Progenitor cell of endocrine pancreas (in vitro differentiated cells): Measurements from ENCODE around the gene SMARCA2. TPM values are rescaled to one million over a fixed set of nuclear protein-coding genes. Genes with fewer than 3 reads are reported as not detected.
A peak's percentile ranks its signal among the peaks of the same experiment; 100 is the strongest.

Experiments used
- DNase-seq: peaks from one replicate; pipeline ENCODE4 v3.0.0; 2021; ENCODE audit warnings: low spot score; ENCODE audit not compliant: unreplicated experiment
- H3K27ac Mint-ChIP-seq: 2 replicates; pipeline ENCODE4 v1.8.0; 2021; ENCODE audit warnings: mild to moderate bottlenecking, moderate library complexity, mixed read lengths
- H3K27me3 Mint-ChIP-seq: 2 replicates; pipeline ENCODE4 v1.8.0; 2021; ENCODE audit warnings: mixed read lengths
- H3K36me3 Mint-ChIP-seq: 2 replicates; pipeline ENCODE4 v1.8.0; 2022; ENCODE audit warnings: mixed read lengths; ENCODE audit not compliant: insufficient read depth
- H3K4me1 Mint-ChIP-seq: 2 replicates; pipeline ENCODE4 v1.8.0; 2021; ENCODE audit warnings: low read depth, mixed read lengths
- H3K4me3 Mint-ChIP-seq: 2 replicates; pipeline ENCODE4 v1.8.0; 2021; ENCODE audit warnings: low read depth, mild to moderate bottlenecking, moderate library complexity, mixed read lengths
- H3K9me3 Mint-ChIP-seq: 2 replicates; pipeline ENCODE4 v1.8.0; 2021; ENCODE audit warnings: low read depth, mixed read lengths
- total RNA-seq: library from RNA; stranded (reverse); gene quantifications from 2 replicates; pipeline ENCODE4 v1.2.1, GENCODE V29; 2021
- TF ChIP-seq, protein P1 (sequence below): fragments of 200-600 bp; sonication (generic); IDR thresholded peaks from one replicate; pipeline ENCODE4 v1.5.0; 2021; ENCODE audit warnings: antibody characterized with exemption, mild to moderate bottlenecking; ENCODE audit not compliant: unreplicated experiment

The SMARCA2 gene
- total RNA-seq, 1 donor from 2014 or later, result 55.8 TPM

DNA sequence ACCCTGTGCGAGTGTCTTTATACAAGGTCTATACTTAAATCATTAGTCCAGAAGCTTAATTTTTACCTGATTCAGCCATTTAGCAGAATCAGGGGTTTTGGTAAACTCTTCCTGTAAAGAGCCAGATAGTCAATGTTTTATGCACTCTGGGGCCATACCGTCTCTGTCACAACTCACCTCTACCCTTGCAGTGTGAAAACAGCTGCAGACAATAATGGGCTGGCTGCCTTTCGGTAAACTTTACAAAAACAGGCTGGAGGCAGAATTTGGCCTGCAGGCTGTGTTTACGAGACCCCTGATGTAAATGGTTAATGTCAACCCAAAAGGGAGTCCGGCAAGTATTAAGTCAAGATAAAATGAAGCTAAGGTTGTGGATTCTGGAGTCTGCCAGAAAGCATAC is 32.8 kb downstream of the SMARCA2 start:
- H3K27ac Mint-ChIP-seq, result no peak overlapping the region
- H3K36me3 Mint-ChIP-seq, result peaks cover 3% of the 10 kb centered on the region
- H3K4me3 Mint-ChIP-seq, result peak overlapping the region; percentile 37
- no peaks in the 10 kb centered on the region for H3K9me3 Mint-ChIP-seq
- no peak for DNase-seq
- peaks cover 13% of the 10 kb centered on the region for H3K4me1 Mint-ChIP-seq
- H3K27me3 Mint-ChIP-seq, result peaks cover 56% of the 10 kb centered on the region
- TF ChIP-seq, protein P1, sequence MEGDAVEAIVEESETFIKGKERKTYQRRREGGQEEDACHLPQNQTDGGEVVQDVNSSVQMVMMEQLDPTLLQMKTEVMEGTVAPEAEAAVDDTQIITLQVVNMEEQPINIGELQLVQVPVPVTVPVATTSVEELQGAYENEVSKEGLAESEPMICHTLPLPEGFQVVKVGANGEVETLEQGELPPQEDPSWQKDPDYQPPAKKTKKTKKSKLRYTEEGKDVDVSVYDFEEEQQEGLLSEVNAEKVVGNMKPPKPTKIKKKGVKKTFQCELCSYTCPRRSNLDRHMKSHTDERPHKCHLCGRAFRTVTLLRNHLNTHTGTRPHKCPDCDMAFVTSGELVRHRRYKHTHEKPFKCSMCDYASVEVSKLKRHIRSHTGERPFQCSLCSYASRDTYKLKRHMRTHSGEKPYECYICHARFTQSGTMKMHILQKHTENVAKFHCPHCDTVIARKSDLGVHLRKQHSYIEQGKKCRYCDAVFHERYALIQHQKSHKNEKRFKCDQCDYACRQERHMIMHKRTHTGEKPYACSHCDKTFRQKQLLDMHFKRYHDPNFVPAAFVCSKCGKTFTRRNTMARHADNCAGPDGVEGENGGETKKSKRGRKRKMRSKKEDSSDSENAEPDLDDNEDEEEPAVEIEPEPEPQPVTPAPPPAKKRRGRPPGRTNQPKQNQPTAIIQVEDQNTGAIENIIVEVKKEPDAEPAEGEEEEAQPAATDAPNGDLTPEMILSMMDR, result no peak

DNA sequence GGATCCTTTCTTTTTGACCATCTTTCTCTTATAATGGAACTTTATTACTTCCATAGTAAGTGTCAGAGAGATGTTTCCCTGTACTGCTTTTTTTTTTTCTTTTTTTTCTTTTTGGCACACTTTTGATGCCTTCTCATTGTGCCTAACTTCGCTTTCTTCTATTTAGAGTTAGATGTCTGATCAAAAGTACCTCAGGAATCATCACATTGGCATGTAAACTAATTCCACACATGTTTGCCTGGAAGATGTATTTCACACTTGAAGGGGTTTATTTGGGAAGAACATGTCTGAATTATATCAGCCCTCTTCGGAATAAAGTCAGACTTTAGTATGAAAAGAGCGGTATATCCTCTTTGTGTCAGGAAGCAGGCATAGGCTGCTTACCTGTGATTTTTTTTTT is 35.1 kb downstream of the SMARCA2 start:
- Mint-ChIP-seq H3K36me3 (peaks cover 4% of the 10 kb centered on the region), H3K4me3 (no peak overlapping the region), H3K9me3 (no peaks in the 10 kb centered on the region), H3K27ac (no peak overlapping the region), H3K27me3 (peaks cover 39% of the 10 kb centered on the region), H3K4me1 (peaks cover 7% of the 10 kb centered on the region)
- TF ChIP-seq, protein P1, result no peak
- no peak for DNase-seq

DNA sequence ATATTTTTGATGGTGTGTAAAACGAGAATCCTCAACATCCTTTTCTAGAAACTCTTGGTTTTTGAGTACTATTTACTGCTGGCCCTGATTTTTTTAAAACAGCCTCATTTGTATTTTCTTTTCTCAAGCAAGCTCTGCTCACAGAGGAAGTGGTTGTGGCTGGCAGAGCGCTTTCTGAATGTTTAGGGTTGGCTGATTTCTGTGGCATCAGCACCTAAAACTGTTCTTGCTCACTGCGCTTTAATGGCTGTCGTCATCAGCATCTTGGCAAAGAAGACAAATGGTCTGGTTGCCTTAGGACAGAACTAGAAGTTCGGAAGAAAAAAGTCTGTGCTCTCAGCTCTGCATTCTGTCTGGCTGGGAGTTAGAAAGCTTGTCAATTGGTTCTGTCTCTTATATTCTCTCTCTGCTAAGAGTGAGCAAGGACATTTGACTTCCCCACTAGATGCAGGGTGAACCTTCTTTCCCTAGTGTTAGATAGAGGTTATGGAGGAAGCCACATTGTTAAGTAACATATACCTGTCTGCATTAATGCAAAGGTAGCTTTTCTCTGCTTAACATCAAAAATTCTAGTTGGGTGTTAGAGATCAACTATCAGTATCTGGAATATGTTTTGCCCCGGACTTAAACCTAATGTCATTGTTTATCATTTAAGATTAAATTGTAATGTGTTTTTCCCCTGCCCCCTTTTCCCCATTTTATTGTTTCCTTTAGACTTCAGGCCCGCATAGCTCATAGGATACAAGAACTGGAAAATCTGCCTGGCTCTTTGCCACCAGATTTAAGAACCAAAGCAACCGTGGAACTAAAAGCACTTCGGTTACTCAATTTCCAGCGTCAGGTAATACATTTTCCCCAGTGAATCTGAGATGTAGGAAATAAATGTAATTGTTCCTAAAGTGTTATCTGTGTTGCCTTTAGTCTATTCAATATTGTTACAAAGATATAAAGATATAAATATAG is 39.0 kb downstream of the SMARCA2 start:
- H3K9me3 Mint-ChIP-seq, result no peaks in the 10 kb centered on the region
- no peak overlapping the region for H3K27ac Mint-ChIP-seq
- TF ChIP-seq, protein P1, result no peak
- peaks cover 3% of the 10 kb centered on the region for H3K4me1 Mint-ChIP-seq
- peaks cover 13% of the 10 kb centered on the region for H3K36me3 Mint-ChIP-seq
- H3K4me3 Mint-ChIP-seq, result no peak overlapping the region
- peaks cover 6% of the 10 kb centered on the region for H3K27me3 Mint-ChIP-seq
- DNase-seq, result no peak

DNA sequence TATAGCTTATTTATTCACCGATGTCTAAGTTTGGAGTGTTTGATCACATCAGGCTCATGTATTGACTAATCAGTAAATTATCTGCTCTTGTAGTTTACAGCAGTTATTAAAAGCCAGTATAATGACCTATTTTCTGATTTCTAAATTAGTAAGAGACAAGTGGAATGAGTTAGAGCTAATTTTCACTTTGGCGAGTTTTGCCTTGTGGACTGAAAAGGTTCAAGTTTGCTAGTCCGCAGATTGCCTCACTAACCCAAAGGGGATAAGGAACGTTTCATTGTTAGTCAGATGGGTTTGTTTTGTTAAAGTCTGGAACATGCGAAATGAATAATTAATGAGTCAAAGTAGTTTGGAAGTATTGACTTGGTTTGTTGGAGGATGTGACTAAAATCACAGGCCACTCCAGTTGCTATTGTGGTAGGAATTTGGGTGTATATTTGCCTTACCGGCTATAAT is 40.1 kb downstream of the SMARCA2 start:
- Mint-ChIP-seq H3K4me3 (no peak overlapping the region), H3K4me1 (peaks cover 3% of the 10 kb centered on the region), H3K27me3 (peaks cover 1% of the 10 kb centered on the region), H3K9me3 (no peaks in the 10 kb centered on the region), H3K36me3 (peaks cover 15% of the 10 kb centered on the region), H3K27ac (no peak overlapping the region)
- TF ChIP-seq, protein P1, result no peak
- DNase-seq, result no peak

DNA sequence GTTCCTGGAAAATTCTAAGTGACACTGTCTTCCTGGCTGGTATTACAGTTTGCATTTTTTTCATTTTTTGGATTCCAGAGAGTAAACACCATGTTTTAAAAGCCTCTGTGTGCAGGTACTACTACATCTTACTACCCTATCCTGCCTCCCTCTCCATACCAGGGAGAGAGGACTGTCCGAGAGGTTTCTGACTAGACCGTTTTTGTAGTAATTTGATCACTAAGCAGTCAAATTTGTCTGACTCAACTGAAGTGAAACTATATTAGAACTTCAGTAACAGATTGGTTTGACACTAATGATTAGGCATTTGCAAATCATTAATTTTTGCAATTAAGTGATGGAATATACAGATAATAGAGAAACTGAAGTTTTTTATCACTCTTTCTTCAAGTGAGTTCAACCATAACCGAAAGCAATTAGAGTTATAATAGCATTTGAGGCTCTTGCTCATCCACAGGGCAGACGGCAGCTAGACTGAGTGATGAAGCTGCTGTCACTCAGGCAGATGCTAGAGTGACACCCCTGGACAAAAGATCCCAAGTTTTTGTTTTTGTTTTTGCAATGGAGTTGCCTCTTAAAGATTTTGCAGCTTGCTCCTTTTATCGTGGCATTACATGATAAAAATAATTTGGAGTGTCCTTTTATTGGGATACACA is 44.3 kb downstream of the SMARCA2 start:
- TF ChIP-seq, protein P1, result no peak
- Mint-ChIP-seq H3K4me3 (no peak overlapping the region), H3K4me1 (peaks cover 3% of the 10 kb centered on the region), H3K27me3 (no peaks in the 10 kb centered on the region), H3K36me3 (peaks cover 14% of the 10 kb centered on the region), H3K27ac (no peak overlapping the region), H3K9me3 (no peaks in the 10 kb centered on the region)
- DNase-seq, result no peak
